Type B pancreatic cell (in vitro differentiated cells): ENCODE data around the gene LIMS1. TPM values are rescaled to one million over a fixed set of nuclear protein-coding genes. Genes with fewer than 3 reads are reported as not detected.

Source experiments
- DNase-seq: peaks from one replicate; pipeline ENCODE4 v3.0.0; 2021; ENCODE audit warnings: mixed read lengths; ENCODE audit not compliant: unreplicated experiment; ENCODE audit errors: extremely low spot score
- H3K27ac Mint-ChIP-seq: 2 replicates; pipeline ENCODE4 v1.8.0; 2021; ENCODE audit warnings: mild to moderate bottlenecking, mixed read lengths
- H3K27me3 Mint-ChIP-seq: 2 replicates; pipeline ENCODE4 v1.8.0; 2021; ENCODE audit warnings: mixed read lengths
- H3K36me3 Mint-ChIP-seq: 2 replicates; pipeline ENCODE4 v1.8.0; 2021; ENCODE audit warnings: mixed read lengths
- H3K4me1 Mint-ChIP-seq: one replicate; pipeline ENCODE4 v1.8.0; 2021; ENCODE audit warnings: mixed read lengths; ENCODE audit not compliant: unreplicated experiment
- H3K4me3 Mint-ChIP-seq: 2 replicates; pipeline ENCODE4 v1.8.0; 2021; ENCODE audit warnings: mild to moderate bottlenecking, mixed read lengths
- H3K9me3 Mint-ChIP-seq: 2 replicates; pipeline ENCODE4 v1.8.0; 2021; ENCODE audit warnings: mixed read lengths
- total RNA-seq: library from RNA; stranded (reverse); gene quantifications from 2 replicates; pipeline ENCODE4 v1.2.1, GENCODE V29; 2021; ENCODE audit warnings: low replicate concordance
- TF ChIP-seq, protein P1 (sequence below): fragments of 200-600 bp; sonication (generic); conservative IDR thresholded peaks from 2 replicates; pipeline ENCODE4 v1.5.0; 2021; ENCODE audit warnings: antibody characterized with exemption, mild to moderate bottlenecking

Gene LIMS1
- total RNA-seq, 1 donor from 2014 or later: 43.5 TPM

DNA sequence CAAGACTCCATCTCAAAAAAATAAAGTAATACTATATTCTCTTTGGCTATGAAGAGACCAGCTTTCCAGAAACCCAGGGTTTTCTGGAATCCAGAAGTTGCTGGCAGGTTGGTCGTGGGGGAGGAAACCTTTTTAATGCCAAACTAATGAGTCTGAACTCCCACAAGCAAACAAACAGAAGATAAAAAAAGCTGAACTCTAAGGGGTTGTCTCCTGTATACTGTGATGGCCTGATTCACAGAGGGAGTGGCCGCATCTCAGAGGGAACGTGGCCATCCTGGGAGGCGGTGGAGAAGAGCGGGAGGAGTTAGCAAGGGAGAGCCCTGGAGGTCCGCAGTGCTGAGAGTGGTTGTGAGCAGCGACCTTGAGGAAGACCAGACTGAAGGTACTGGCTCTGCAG is 36.1 kb downstream of the LIMS1 start:
- H3K36me3 Mint-ChIP-seq: peaks cover 4% of the 10 kb centered on the region
- H3K27ac Mint-ChIP-seq: no peak overlapping the region
- H3K9me3 Mint-ChIP-seq: no peaks in the 10 kb centered on the region
- no peak for DNase-seq
- H3K27me3 Mint-ChIP-seq: no peaks in the 10 kb centered on the region
- TF ChIP-seq, protein P1, sequence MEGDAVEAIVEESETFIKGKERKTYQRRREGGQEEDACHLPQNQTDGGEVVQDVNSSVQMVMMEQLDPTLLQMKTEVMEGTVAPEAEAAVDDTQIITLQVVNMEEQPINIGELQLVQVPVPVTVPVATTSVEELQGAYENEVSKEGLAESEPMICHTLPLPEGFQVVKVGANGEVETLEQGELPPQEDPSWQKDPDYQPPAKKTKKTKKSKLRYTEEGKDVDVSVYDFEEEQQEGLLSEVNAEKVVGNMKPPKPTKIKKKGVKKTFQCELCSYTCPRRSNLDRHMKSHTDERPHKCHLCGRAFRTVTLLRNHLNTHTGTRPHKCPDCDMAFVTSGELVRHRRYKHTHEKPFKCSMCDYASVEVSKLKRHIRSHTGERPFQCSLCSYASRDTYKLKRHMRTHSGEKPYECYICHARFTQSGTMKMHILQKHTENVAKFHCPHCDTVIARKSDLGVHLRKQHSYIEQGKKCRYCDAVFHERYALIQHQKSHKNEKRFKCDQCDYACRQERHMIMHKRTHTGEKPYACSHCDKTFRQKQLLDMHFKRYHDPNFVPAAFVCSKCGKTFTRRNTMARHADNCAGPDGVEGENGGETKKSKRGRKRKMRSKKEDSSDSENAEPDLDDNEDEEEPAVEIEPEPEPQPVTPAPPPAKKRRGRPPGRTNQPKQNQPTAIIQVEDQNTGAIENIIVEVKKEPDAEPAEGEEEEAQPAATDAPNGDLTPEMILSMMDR: no peak
- no peak overlapping the region for H3K4me3 Mint-ChIP-seq
- peaks cover 20% of the 10 kb centered on the region for H3K4me1 Mint-ChIP-seq

DNA sequence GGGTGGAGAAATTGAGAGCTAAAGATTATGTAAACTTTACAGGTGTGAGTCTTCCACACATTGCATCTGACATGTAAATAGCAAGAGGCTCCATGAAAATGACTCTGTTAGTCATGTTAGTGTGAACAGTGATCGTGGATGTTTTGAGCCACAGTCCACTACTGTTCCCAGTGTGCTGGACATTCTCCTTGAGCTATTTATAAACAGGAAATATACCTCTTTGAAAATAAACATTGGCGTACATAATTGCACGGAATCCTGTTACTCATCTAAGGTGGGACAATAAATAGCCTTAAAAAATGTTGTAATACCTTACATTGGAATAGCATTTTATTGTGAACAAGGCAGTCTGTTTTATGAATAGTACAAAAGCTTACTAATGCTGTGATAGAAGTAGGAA is 37.0 kb downstream of the LIMS1 start:
- no peak overlapping the region for H3K27ac Mint-ChIP-seq
- peaks cover 25% of the 10 kb centered on the region for H3K4me1 Mint-ChIP-seq
- peaks cover 4% of the 10 kb centered on the region for H3K36me3 Mint-ChIP-seq
- H3K4me3 Mint-ChIP-seq: no peak overlapping the region
- no peaks in the 10 kb centered on the region for H3K27me3 Mint-ChIP-seq
- H3K9me3 Mint-ChIP-seq: no peaks in the 10 kb centered on the region
- TF ChIP-seq, protein P1: no peak
- DNase-seq: no peak

DNA sequence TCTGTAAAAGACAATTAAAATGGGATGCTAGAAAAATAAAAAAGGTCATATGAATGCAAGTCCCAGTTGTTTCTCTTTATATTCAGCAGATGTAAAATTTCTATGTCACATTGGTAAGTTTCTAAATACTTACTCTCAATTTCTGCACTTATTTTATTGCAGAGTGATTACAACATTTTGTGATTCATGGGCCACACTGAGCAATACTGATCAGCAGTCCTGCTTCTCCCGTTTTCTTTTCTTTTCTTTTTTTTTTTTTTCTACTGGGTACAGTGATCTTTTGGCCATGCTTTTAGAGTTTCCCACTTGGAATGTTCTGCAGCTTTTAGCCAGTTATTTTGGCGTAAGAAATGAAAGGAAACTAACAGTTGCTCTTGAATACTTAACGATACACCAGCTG is 38.8 kb downstream of the LIMS1 start:
- Mint-ChIP-seq H3K9me3 (no peaks in the 10 kb centered on the region), H3K4me3 (no peak overlapping the region), H3K4me1 (peaks cover 30% of the 10 kb centered on the region), H3K36me3 (peaks cover 4% of the 10 kb centered on the region), H3K27me3 (no peaks in the 10 kb centered on the region), H3K27ac (no peak overlapping the region)
- DNase-seq: no peak
- TF ChIP-seq, protein P1: no peak

DNA sequence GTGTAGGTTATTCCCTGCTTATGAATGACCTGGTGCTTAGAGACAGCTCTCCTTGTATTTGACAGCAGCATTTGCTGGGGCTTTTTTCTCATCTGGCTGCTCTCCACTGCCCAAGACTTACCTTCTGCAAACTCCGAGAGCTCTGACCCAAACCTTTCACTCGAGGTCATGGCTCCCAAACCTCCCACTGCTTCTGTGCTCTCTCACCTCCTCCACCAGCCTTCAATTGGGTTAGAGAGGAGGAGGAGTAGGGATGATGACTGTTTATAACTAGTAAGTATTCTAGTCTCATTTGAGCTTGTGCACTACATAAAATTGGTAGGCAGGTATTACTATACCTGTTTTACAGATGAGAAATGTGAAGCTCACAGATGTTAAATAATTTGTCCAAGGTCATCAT is 40.1 kb downstream of the LIMS1 start:
- Mint-ChIP-seq H3K9me3 (no peaks in the 10 kb centered on the region), H3K27ac (no peak overlapping the region), H3K36me3 (peaks cover under 1% of the 10 kb centered on the region), H3K27me3 (no peaks in the 10 kb centered on the region), H3K4me1 (peaks cover 30% of the 10 kb centered on the region), H3K4me3 (no peak overlapping the region)
- TF ChIP-seq, protein P1: no peak
- DNase-seq: no peak

DNA sequence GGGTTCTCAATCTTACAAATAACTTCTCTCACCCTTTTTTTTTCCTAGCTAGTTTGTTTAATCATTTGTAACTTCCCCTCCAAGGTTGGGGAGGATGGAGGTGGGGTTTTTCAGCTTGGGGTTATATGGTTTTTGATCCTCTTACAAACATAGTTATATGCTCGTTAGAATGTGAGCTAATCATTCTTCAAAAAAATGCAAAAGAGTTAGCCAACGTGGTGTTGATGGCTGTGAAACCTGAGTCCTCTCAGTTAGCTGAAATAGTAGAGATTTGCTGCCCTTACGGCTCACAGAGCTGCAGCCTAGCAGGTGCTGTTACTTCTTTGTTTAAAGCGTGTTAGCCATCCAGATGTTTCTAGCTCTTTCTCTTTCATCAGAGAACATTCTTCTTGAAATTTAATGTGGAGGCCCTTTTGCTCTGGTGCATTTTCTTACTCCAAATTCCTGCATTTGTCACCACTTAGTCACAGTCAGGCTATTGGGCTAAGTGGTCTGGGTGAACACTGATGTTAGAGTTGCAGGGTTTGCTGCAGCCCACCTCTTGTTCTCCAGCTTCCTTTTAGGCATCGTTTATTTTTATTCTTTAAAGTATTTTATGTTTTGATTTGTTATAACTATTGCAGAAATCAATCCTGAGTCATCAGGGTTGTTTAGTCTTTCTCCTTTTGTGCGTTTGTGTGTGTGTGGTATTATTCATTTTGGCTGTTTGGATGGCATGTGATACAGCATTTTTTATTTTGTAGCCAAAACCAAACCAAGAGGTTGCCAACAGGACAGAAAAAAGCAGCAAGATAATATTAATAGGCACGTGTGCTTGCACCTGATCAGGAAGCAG is 41.1 kb downstream of the LIMS1 start:
- Mint-ChIP-seq H3K27ac (no peak overlapping the region), H3K36me3 (no peaks in the 10 kb centered on the region), H3K4me1 (peaks cover 38% of the 10 kb centered on the region), H3K27me3 (no peaks in the 10 kb centered on the region), H3K9me3 (no peaks in the 10 kb centered on the region), H3K4me3 (no peak overlapping the region)
- no peak for DNase-seq
- TF ChIP-seq, protein P1: no peak
